Endothelial cell of umbilical vein (primary cell): ENCODE results near the gene LRRC23. TPM values are rescaled to one million over a fixed set of nuclear protein-coding genes. Genes with fewer than 3 reads are reported as not detected.

ENCODE experiments used
- BruUV-seq: library from RNA; stranded (reverse); fragments of 400-500 nt; replicated peaks from 2 replicates; lab custom pipeline; 2021; lab: Mats Ljungman, UMichigan
- CTCF ChIA-PET: fragments of 300-600, 350-600 bp; sonication (Branson Sonifier 250); formaldehyde crosslinking; loops from one replicate; lab custom pipeline; 2021; ENCODE audit warnings: antibody characterized with exemption, inconsistent platforms; lab: Charles Lee
- POLR2A ChIA-PET: fragments of 300-600, 350-600 bp; sonication (Branson Sonifier 250); formaldehyde crosslinking; loops from one replicate; lab custom pipeline; 2021; ENCODE audit warnings: antibody characterized with exemption, inconsistent platforms; lab: Charles Lee
- DNase-seq: peaks from one replicate; pipeline ENCODE4 v3.0.0-alpha.2; 2011; ENCODE audit warnings: low read depth, low spot score
- FAIRE-seq: peaks from 2 replicates; lab custom pipeline; 2011; peaks lifted over from hg19 to GRCh38; lab: Jason Lieb, UNC
- H2AFZ ChIP-seq: 2 replicates; pipeline ENCODE4 v1.6.0; 2012; ENCODE audit warnings: low read depth, low read length, control low read depth, inconsistent platforms
- H3K27ac ChIP-seq: 2 replicates; pipeline ENCODE4 v1.5.1; 2011; ENCODE audit warnings: low read depth, mild to moderate bottlenecking, control low read depth, low read length, moderate library complexity; ENCODE audit not compliant: insufficient read depth
- H3K27me3 ChIP-seq, 2 experiments: 2 replicates each; pipeline versions ENCODE4 v1.6.0 to v1.6.1; 2011; ENCODE audit warnings: low read length in 2 of 2, mixed read lengths in 1 of 2; ENCODE audit not compliant: control insufficient read depth in 2 of 2, insufficient read depth in 2 of 2
- H3K36me3 ChIP-seq, 2 experiments: 2 replicates in 1 of 2; 3 replicates in 1 of 2; pipeline ENCODE4 v1.5.1; 2011; ENCODE audit warnings: low read length in 2 of 2, mild to moderate bottlenecking in 1 of 2, moderate library complexity in 1 of 2; ENCODE audit not compliant: control insufficient read depth in 2 of 2, insufficient read depth in 2 of 2; ENCODE audit errors: extremely low read depth in 1 of 2
- H3K4me1 ChIP-seq: 3 replicates; pipeline ENCODE4 v1.5.1; 2011; ENCODE audit warnings: mild to moderate bottlenecking, low read length; ENCODE audit not compliant: control insufficient read depth, insufficient read depth; ENCODE audit errors: extremely low read depth
- H3K4me2 ChIP-seq: 2 replicates; pipeline ENCODE4 v1.6.1; 2011; ENCODE audit warnings: low read length, control low read depth, mixed read lengths; ENCODE audit not compliant: insufficient read depth
- H3K4me3 ChIP-seq, 3 experiments: fragments of 200-600 bp in 1 of 3; sonication (generic), shearing (Covaris generic) in 1 of 3; replicated peaks in 1 of 3; 2 replicates each; pipeline ENCODE4 v1.5.1; 2011 to 2016; ENCODE audit warnings: control low read depth in 3 of 3, low read length in 3 of 3, mild to moderate bottlenecking in 2 of 3, inconsistent platforms in 1 of 3, low read depth in 1 of 3, moderate library complexity in 1 of 3; ENCODE audit not compliant: insufficient read depth in 1 of 3
- H3K79me2 ChIP-seq: 2 replicates; pipeline ENCODE4 v1.6.0; 2012; ENCODE audit warnings: low read length, inconsistent platforms; ENCODE audit not compliant: control insufficient read depth, insufficient read depth
- H3K9ac ChIP-seq: replicated peaks from 2 replicates; pipeline ENCODE3; 2011; ENCODE audit warnings: low read length, control low read depth; ENCODE audit not compliant: insufficient read depth; ENCODE audit errors: extremely low read depth
- H3K9me1 ChIP-seq: replicated peaks from 3 replicates; pipeline ENCODE4 v1.6.0; 2011; ENCODE audit warnings: mild to moderate bottlenecking, low read length; ENCODE audit not compliant: control insufficient read depth, insufficient read depth; ENCODE audit errors: extremely low read depth
- H3K9me3 ChIP-seq: replicated peaks from 2 replicates; pipeline ENCODE4 v1.5.1; 2012; ENCODE audit warnings: low read length, inconsistent platforms; ENCODE audit not compliant: control insufficient read depth, insufficient read depth
- H4K20me1 ChIP-seq: replicated peaks from 2 replicates; pipeline ENCODE3; 2011; ENCODE audit warnings: mild to moderate bottlenecking, low read length; ENCODE audit not compliant: control insufficient read depth, insufficient read depth; ENCODE audit errors: extremely low read depth
- CTCF ChIP-seq, 2 donors: IDR thresholded peaks; 1 replicate in 1 of 2; 2 replicates in 1 of 2; pipeline ENCODE4 v1.5.1; 2011; ENCODE audit warnings: low read length in 2 of 2, mild to moderate bottlenecking in 2 of 2, moderate library complexity in 2 of 2, control low read depth in 1 of 2, inconsistent platforms in 1 of 2, low read depth in 1 of 2; ENCODE audit not compliant: insufficient read depth in 1 of 2; ENCODE audit errors: extremely low read depth in 1 of 2
- EZH2 ChIP-seq: IDR thresholded peaks from 2 replicates; pipeline ENCODE4 v1.6.1; 2012; ENCODE audit warnings: borderline replicate concordance, low read depth, mild to moderate bottlenecking, moderate library complexity, low read length, inconsistent platforms; ENCODE audit not compliant: severe bottlenecking
- FOS ChIP-seq: IDR thresholded peaks from 2 replicates; pipeline ENCODE4 v1.6.1; 2011; ENCODE audit warnings: mild to moderate bottlenecking, low read length, moderate library complexity, borderline replicate concordance; ENCODE audit not compliant: insufficient read depth
- GATA2 ChIP-seq: IDR thresholded peaks from 2 replicates; pipeline ENCODE4 v1.7.0; 2011; ENCODE audit warnings: low read depth, mild to moderate bottlenecking, moderate library complexity, mixed read lengths, low read length; ENCODE audit not compliant: insufficient read length, insufficient read depth
- JUN ChIP-seq: IDR thresholded peaks from 2 replicates; pipeline ENCODE4 v1.6.1; 2011; ENCODE audit warnings: borderline replicate concordance, low read depth; ENCODE audit not compliant: insufficient read length, insufficient read depth
- MAX ChIP-seq: IDR thresholded peaks from 2 replicates; pipeline ENCODE4 v1.6.1; 2011; ENCODE audit not compliant: insufficient read depth, insufficient read length
- MYC ChIP-seq: IDR thresholded peaks from one replicate; pipeline ENCODE4 v1.6.1; 2011; ENCODE audit warnings: mild to moderate bottlenecking, low read depth, low read length
- POLR2A ChIP-seq: IDR thresholded peaks from 2 replicates; pipeline ENCODE4 v1.6.1; 2012; ENCODE audit warnings: low read depth, mild to moderate bottlenecking, control low read depth, low read length
- POLR2AphosphoS5 ChIP-seq: IDR thresholded peaks from 2 replicates; pipeline ENCODE4 v1.6.1; 2012; ENCODE audit warnings: low read depth, mild to moderate bottlenecking, control low read depth, low read length, moderate library complexity; ENCODE audit not compliant: insufficient read depth
- dilution Hi-C: fragments of 300-500 bp; cut with MboI; formaldehyde crosslinking; loops from one replicate; pipeline ENCODE4 v1.15.0; 2019; ENCODE audit warnings: low sequenced_read_pairs; ENCODE audit not compliant: extremely low pct_ligation_motif_present
- intact Hi-C: fragments of 100-400 bp; cut with micrococcal nuclease; formaldehyde crosslinking; loops from one replicate; pipeline ENCODE4 v1.10.0; 2022
- polyA plus RNA-seq, 4 experiments: library from polyadenylated mRNA; depleted of rRNA in 3 of 4; stranded (reverse) in 3 of 4; unstranded in 1 of 4; fragments of >200 nt; gene quantifications; 2 replicates each; pipeline versions ENCODE4 v1.2.1 to v1.2.3, GENCODE V29; 2011 to 2012; ENCODE audit warnings: missing spikeins in 1 of 4
- total RNA-seq: library from RNA; stranded (reverse); gene quantifications from 2 replicates; pipeline ENCODE4 v1.2.3, GENCODE V29; 2021

LRRC23 gene
- total and polyA plus RNA-seq, 2 donors (not counting 3 experiments of a cell fraction or from before 2014, with no cell fraction given): 3.1 to 3.5 TPM

- dilution Hi-C loops: no loop called here
- no peaks in the 10 kb centered on the region for H3K79me2 ChIP-seq
- DNase-seq (no peak), FAIRE-seq (no peak)
- BruUV-seq: no TSS peak
- H3K4me2 ChIP-seq: no peak overlapping the region
- ChIA-PET POLR2A (interaction anchor here (1.5 to 2.0 kb wide), 2 partner anchors 19 to 78 kb away, joined by 6 read pairs; partner anchors contain the start of gene TPI1), CTCF (interaction anchor here (0.9 to 6.0 kb wide), 6 partner anchors 9 to 165 kb away, joined by 4 to 124 read pairs (median 12); partner anchors contain the start of gene C1RL)
- peaks cover 15% of the 10 kb centered on the region for H3K4me1 ChIP-seq
- no peak overlapping the region for H3K9ac ChIP-seq
- intact Hi-C loops: loop anchor here (2.0 kb wide), 1 partner anchor 73 kb away; the partner anchor contains the start of gene LPCAT3
- no peak overlapping the region for H2AFZ ChIP-seq
- H3K27me3 ChIP-seq: no peaks in the 10 kb centered on the region
- TF ChIP-seq EZH2: no peak
- no peak for TF ChIP-seq MYC
- TF ChIP-seq MAX: no peak
- no peak for TF ChIP-seq POLR2A
- TF ChIP-seq FOS: no peak
- TF ChIP-seq POLR2AphosphoS5: no peak
- TF ChIP-seq JUN: no peak
- no peak for TF ChIP-seq CTCF (IDR thresholded peaks at IDR 0.05; ENCODE audit: extremely low read depth in 1 of 2, insufficient read depth in 1 of 2, low read depth in 1 of 2, low read length in 2 of 2)
- TF ChIP-seq GATA2: no peak
- H3K9me1 ChIP-seq: no peaks in the 10 kb centered on the region
- no peaks in the 10 kb centered on the region for H3K9me3 ChIP-seq
- no peak overlapping the region for H3K4me3 ChIP-seq
- no peaks in the 10 kb centered on the region for H4K20me1 ChIP-seq
- H3K27ac ChIP-seq: no peak overlapping the region
- peaks cover 0 to 11% of the 10 kb centered on the region in 2 experiments for H3K36me3 ChIP-seq
Measured at GRCh38 chr12:6945613-6946012, 41.0 kb downstream of the LRRC23 start.
